ENCODE results near the gene CYP2B6.
"Not testable (repeated sequence)": the region's sequence is repeated elsewhere in the genome, so short reads cannot be mapped to it uniquely, and the experiment has no call there.

GRCh38 chr19:40964361-40964760 lies 26.7 kb upstream of the CYP2B6 start:
- TF ChIP-seq CTCF, POLR2AphosphoS5, POLR2A, EP300 (IDR thresholded peaks at IDR 0.05): not testable (repeated sequence)

All from gastroesophageal sphincter (tissue), 3 donors.